IMR-90 (cell line): Measurements from ENCODE around the gene ATP5PO. TPM values are rescaled to one million over a fixed set of nuclear protein-coding genes. Genes with fewer than 3 reads are reported as not detected.

Experiments
- ATAC-seq: fragments of 200-7000 bp; cut with Tn5 transposase; 2 replicates; pipeline ENCODE4 v1.9.1; 2020; ENCODE audit warnings: low read depth, mild to moderate bottlenecking, moderate library complexity
- BruUV-seq: library from RNA; stranded (reverse); fragments of 400-500 nt; replicated peaks from 2 replicates; lab custom pipeline; 2021; lab: Mats Ljungman, UMichigan
- CTCF ChIA-PET: fragments of 300-600 bp; formaldehyde crosslinking; extraction: SDS; loops from one replicate; lab custom pipeline; 2021; ENCODE audit warnings: antibody characterized with exemption; lab: Yijun Ruan, JAX
- POLR2A ChIA-PET: fragments of 300-600 bp; sonication (Branson Sonifier 250); formaldehyde crosslinking; loops from one replicate; lab custom pipeline; 2022; ENCODE audit warnings: antibody characterized with exemption; ENCODE audit not compliant: unreplicated experiment; lab: Charles Lee
- DNase-seq: peaks from one replicate; pipeline ENCODE4 v3.0.0; 2013
- H2AFZ ChIP-seq: replicated peaks from 2 replicates; pipeline ENCODE3; 2013; ENCODE audit warnings: low read length, mild to moderate bottlenecking; ENCODE audit not compliant: poor library complexity
- H2AK5ac ChIP-seq: 2 replicates; pipeline ENCODE4 v1.6.1; 2013; ENCODE audit warnings: low read depth, low read length, inconsistent platforms
- H2AK9ac ChIP-seq: replicated peaks from 2 replicates; pipeline ENCODE3; 2013; ENCODE audit warnings: mild to moderate bottlenecking, low read depth, low read length, moderate library complexity; ENCODE audit not compliant: poor library complexity
- H2BK120ac ChIP-seq: 2 replicates; pipeline ENCODE4 v1.6.1; 2013; ENCODE audit warnings: low read depth, low read length, inconsistent platforms
- H2BK15ac ChIP-seq: 3 replicates; pipeline ENCODE4 v1.6.1; 2013; ENCODE audit warnings: low read depth, low read length, inconsistent platforms
- H2BK20ac ChIP-seq: 2 replicates; pipeline ENCODE4 v1.6.1; 2013; ENCODE audit warnings: low read depth, mild to moderate bottlenecking, inconsistent platforms, low read length, moderate library complexity
- H2BK5ac ChIP-seq: 2 replicates; pipeline ENCODE4 v1.6.1; 2013; ENCODE audit warnings: mild to moderate bottlenecking, low read depth, low read length, inconsistent platforms; ENCODE audit not compliant: poor library complexity, severe bottlenecking
- H3K14ac ChIP-seq: replicated peaks from 2 replicates; pipeline ENCODE4 v1.6.1; 2013; ENCODE audit warnings: low read depth, low read length, inconsistent platforms
- H3K18ac ChIP-seq: 2 replicates; pipeline ENCODE4 v1.6.1; 2013; ENCODE audit warnings: low read depth, low read length, control low read depth
- H3K23ac ChIP-seq: 2 replicates; pipeline ENCODE4 v1.6.1; 2013; ENCODE audit warnings: low read depth, low read length, inconsistent platforms
- H3K27ac ChIP-seq: 2 replicates; pipeline ENCODE4 v1.5.1; 2013; ENCODE audit warnings: mild to moderate bottlenecking, control low read depth, low read length; ENCODE audit not compliant: insufficient read depth
- H3K27me3 ChIP-seq: 2 replicates; pipeline ENCODE4 v1.6.1; 2013; ENCODE audit warnings: low read length; ENCODE audit not compliant: control insufficient read depth, insufficient read depth
- H3K36me3 ChIP-seq: 2 replicates; pipeline ENCODE4 v1.6.1; 2013; ENCODE audit warnings: low read length, mixed read lengths; ENCODE audit not compliant: control insufficient read depth, insufficient read depth
- H3K4ac ChIP-seq: 2 replicates; pipeline ENCODE4 v1.6.1; 2013; ENCODE audit warnings: low read depth, low read length, inconsistent platforms
- H3K4me1 ChIP-seq: 2 replicates; pipeline ENCODE4 v1.6.1; 2013; ENCODE audit warnings: low read length, mixed read lengths; ENCODE audit not compliant: control insufficient read depth, insufficient read depth
- H3K4me2 ChIP-seq: 2 replicates; pipeline ENCODE4 v1.6.1; 2013; ENCODE audit warnings: low read depth, mild to moderate bottlenecking, control low read depth, low read length, moderate library complexity
- H3K4me3 ChIP-seq: 2 replicates; pipeline ENCODE4 v1.5.1; 2013; ENCODE audit warnings: low read depth, mild to moderate bottlenecking, control low read depth, low read length, moderate library complexity; ENCODE audit not compliant: insufficient read depth
- H3K56ac ChIP-seq: 2 replicates; pipeline ENCODE4 v1.6.1; 2013; ENCODE audit warnings: low read length, inconsistent platforms; ENCODE audit not compliant: insufficient read depth; ENCODE audit errors: extremely low read depth
- H3K79me1 ChIP-seq, 2 experiments: 2 replicates each; pipeline ENCODE4 v1.6.1; 2013; ENCODE audit warnings: low read length in 2 of 2, inconsistent platforms in 1 of 2, low read depth in 1 of 2
- H3K9ac ChIP-seq: 2 replicates; pipeline ENCODE4 v1.6.1; 2013; ENCODE audit warnings: low read depth, low read length, control low read depth
- H3K9me1 ChIP-seq: 2 replicates; pipeline ENCODE4 v1.6.1; 2013; ENCODE audit warnings: low read length, inconsistent platforms; ENCODE audit not compliant: insufficient read depth
- H3K9me3 ChIP-seq: 2 replicates; pipeline ENCODE4 v1.6.1; 2013; ENCODE audit warnings: low read length; ENCODE audit not compliant: control insufficient read depth, insufficient read depth
- H4K20me1 ChIP-seq: 2 replicates; pipeline ENCODE4 v1.6.1; 2013; ENCODE audit warnings: low read length, inconsistent platforms; ENCODE audit not compliant: insufficient read depth
- H4K5ac ChIP-seq: 2 replicates; pipeline ENCODE4 v1.6.1; 2013; ENCODE audit warnings: mild to moderate bottlenecking, low read depth, low read length, control low read depth
- H4K8ac ChIP-seq, 2 experiments: 2 replicates each; pipeline ENCODE4 v1.6.1; 2013; ENCODE audit warnings: low read depth in 2 of 2, low read length in 2 of 2, control low read depth in 1 of 2, inconsistent platforms in 1 of 2
- H4K91ac ChIP-seq: 2 replicates; pipeline ENCODE4 v1.6.1; 2013; ENCODE audit warnings: low read depth, low read length, inconsistent platforms; ENCODE audit not compliant: insufficient read depth
- BHLHE40 ChIP-seq: fragments of 150-350 bp; IDR thresholded peaks from 2 replicates; pipeline ENCODE4 v1.6.1; 2016; ENCODE audit warnings: mild to moderate bottlenecking, low read depth, low read length
- CEBPB ChIP-seq: IDR thresholded peaks from 2 replicates; pipeline ENCODE4 v1.6.1; 2012; ENCODE audit warnings: low read depth, low read length, improper control_type of control experiment
- CHD1 ChIP-seq: IDR thresholded peaks from 2 replicates; pipeline ENCODE4 v1.6.1; 2012; ENCODE audit warnings: low read depth, low read length, improper control_type of control experiment
- FOS ChIP-seq: fragments of 150-350 bp; IDR thresholded peaks from 2 replicates; pipeline ENCODE4 v1.6.1; 2016; ENCODE audit warnings: low read depth, low read length
- MAFK ChIP-seq: IDR thresholded peaks from 2 replicates; pipeline ENCODE4 v1.6.1; 2012; ENCODE audit warnings: low read depth, low read length, improper control_type of control experiment
- MAZ ChIP-seq: IDR thresholded peaks from 2 replicates; pipeline ENCODE4 v1.6.1; 2012; ENCODE audit warnings: low read depth, mild to moderate bottlenecking, low read length, improper control_type of control experiment, moderate library complexity, borderline replicate concordance
- MXI1 ChIP-seq: IDR thresholded peaks from 2 replicates; pipeline ENCODE4 v1.6.1; 2012; ENCODE audit warnings: low read depth, mild to moderate bottlenecking, low read length, moderate library complexity, borderline replicate concordance
- NFE2L2 ChIP-seq: fragments of 150-350 bp; IDR thresholded peaks from 2 replicates; pipeline ENCODE4 v1.6.1; 2016; ENCODE audit warnings: low read depth, mild to moderate bottlenecking, low read length
- POLR2A ChIP-seq: IDR thresholded peaks from 2 replicates; pipeline ENCODE4 v1.6.1; 2012; ENCODE audit warnings: mild to moderate bottlenecking, low read depth, low read length
- RAD21 ChIP-seq: IDR thresholded peaks from 2 replicates; pipeline ENCODE4 v1.6.1; 2012; ENCODE audit warnings: low read length, improper control_type of control experiment
- RCOR1 ChIP-seq: IDR thresholded peaks from 2 replicates; pipeline ENCODE4 v1.6.1; 2012; ENCODE audit warnings: mild to moderate bottlenecking, low read length, improper control_type of control experiment; ENCODE audit not compliant: insufficient replicate concordance
- RFX5 ChIP-seq: IDR thresholded peaks from 2 replicates; pipeline ENCODE4 v1.8.0; 2012; ENCODE audit warnings: low read depth, mild to moderate bottlenecking, low read length, moderate library complexity
- SMC3 ChIP-seq: fragments of 150-350 bp; IDR thresholded peaks from 2 replicates; pipeline ENCODE4 v1.6.1; 2016; ENCODE audit warnings: low read depth, mild to moderate bottlenecking, antibody characterized with exemption, low read length, moderate library complexity
- WGBS, 2 experiments: methylation state at CpG; one replicate each; pipeline versions ENCODE4 v1.1.5 to v1.1.7; 2013; ENCODE audit warnings: missing lambda C conversion rate in 2 of 2; ENCODE audit not compliant: insufficient read length in 1 of 2; ENCODE audit errors: extremely low coverage in 2 of 2; 5-methylcytosine and 5-hydroxymethylcytosine counted together
- dilution Hi-C: fragments of 300-500 bp; cut with HindIII; formaldehyde crosslinking; loops from one replicate; pipeline ENCODE4 v1.14.3; 2018; ENCODE audit warnings: low sequenced_read_pairs; ENCODE audit not compliant: unreplicated experiment
- in situ Hi-C: fragments of 300-500 bp; cut with MboI; formaldehyde crosslinking; loops from 3 replicates; pipeline ENCODE4 v1.14.3; 2019; ENCODE audit warnings: low sequenced_read_pairs, inconsistent platforms, mixed read lengths
- intact Hi-C: fragments of 100-400 bp; cut with micrococcal nuclease; formaldehyde crosslinking; loops from 2 replicates; pipeline ENCODE4 v1.10.0; 2022
- polyA plus RNA-seq, 3 experiments: library from polyadenylated mRNA; depleted of rRNA; stranded (reverse); fragments of >200 nt; gene quantifications; 2 replicates each; pipeline ENCODE4 v1.2.3, GENCODE V29; 2012; ENCODE audit warnings: low replicate concordance in 1 of 3
- total RNA-seq: library from RNA; depleted of rRNA; stranded (reverse); fragments of >200 nt; gene quantifications from 2 replicates; pipeline ENCODE4 v1.2.3, GENCODE V29; 2012
- TF ChIP-seq, protein P1 (sequence below): fragments of 150-350 bp; IDR thresholded peaks from 2 replicates; pipeline ENCODE4 v1.6.1; 2017; ENCODE audit warnings: mild to moderate bottlenecking, antibody characterized with exemption, low read length, low read depth
- TF ChIP-seq, protein P2 (sequence below): conservative IDR thresholded peaks from 2 replicates; pipeline ENCODE4 v1.5.1; 2012; ENCODE audit warnings: mild to moderate bottlenecking, low read depth, low read length, improper control_type of control experiment
- TF ChIP-seq, protein P3 (sequence below): fragments of 150-350 bp; IDR thresholded peaks from 2 replicates; pipeline ENCODE4 v1.6.1; 2016; ENCODE audit warnings: low read depth, mild to moderate bottlenecking, low read length, moderate library complexity, borderline replicate concordance

ATP5PO gene
- total and polyA plus RNA-seq, 2 of the 4 experiments (the other 2 are of a cell fraction) = 237 to 250 TPM

DNA sequence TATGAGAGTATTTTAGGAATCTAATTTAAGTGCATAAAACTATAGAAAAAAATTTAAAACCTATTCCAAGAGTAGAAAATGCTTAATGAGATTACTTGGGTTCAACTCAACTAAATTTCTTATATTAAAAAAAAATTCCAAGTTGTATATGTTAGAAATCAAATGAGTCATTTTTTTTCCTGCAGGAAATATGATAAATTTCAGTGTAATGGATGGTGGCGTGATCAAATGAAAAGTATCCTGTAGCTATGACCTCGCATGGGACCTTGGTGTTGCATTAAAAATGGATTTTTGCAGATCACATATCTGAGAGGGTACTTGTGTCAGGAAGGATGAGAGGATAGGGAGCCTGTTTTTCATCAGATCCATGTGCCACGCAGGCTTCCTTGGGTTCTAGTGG lies 17.9 kb downstream of the ATP5PO start:
- Histone ChIP-seq H4K20me1 (no peaks in the 10 kb centered on the region), H3K14ac (no peak overlapping the region), H3K79me1 (no peaks in the 10 kb centered on the region), H3K27me3 (no peaks in the 10 kb centered on the region), H3K4me2 (no peak overlapping the region), H3K36me3 (peaks cover 11% of the 10 kb centered on the region), H2AFZ (no peak overlapping the region), H3K4me1 (peaks cover 19% of the 10 kb centered on the region), H2AK9ac (peak overlapping the region; percentile 60), H3K4me3 (no peak overlapping the region), H3K18ac (no peak overlapping the region), H2BK5ac (no peak overlapping the region), H3K23ac (no peak overlapping the region), H4K91ac (peak overlapping the region; percentile 36; the same call in 1 of the 2 replicates), H3K27ac (no peak overlapping the region), H3K9me1 (peaks cover 15% of the 10 kb centered on the region), H3K4ac (peak overlapping the region; percentile 51; the same call in 1 of the 2 replicates), H2AK5ac (0 out of 2 replicates have a peak overlapping the region, but pooled peaks have one; percentile 35), H4K5ac (no peak overlapping the region), H3K56ac (no peak overlapping the region), H4K8ac (no peak overlapping the region), H2BK20ac (no peak overlapping the region; the same call in 1 of the 2 replicates), H3K9me3 (no peaks in the 10 kb centered on the region), H2BK120ac (peak overlapping the region; percentile 21; the same call in 1 of the 2 replicates), H2BK15ac (no peak overlapping the region), H3K9ac (no peak overlapping the region)
- TF ChIP-seq SMC3 = no peak
- no peak for TF ChIP-seq POLR2A
- TF ChIP-seq, protein P1, sequence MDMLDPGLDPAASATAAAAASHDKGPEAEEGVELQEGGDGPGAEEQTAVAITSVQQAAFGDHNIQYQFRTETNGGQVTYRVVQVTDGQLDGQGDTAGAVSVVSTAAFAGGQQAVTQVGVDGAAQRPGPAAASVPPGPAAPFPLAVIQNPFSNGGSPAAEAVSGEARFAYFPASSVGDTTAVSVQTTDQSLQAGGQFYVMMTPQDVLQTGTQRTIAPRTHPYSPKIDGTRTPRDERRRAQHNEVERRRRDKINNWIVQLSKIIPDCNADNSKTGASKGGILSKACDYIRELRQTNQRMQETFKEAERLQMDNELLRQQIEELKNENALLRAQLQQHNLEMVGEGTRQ = no peak
- no peak for TF ChIP-seq RFX5
- TF ChIP-seq NFE2L2 = no peak
- no peak for TF ChIP-seq MXI1
- TF ChIP-seq BHLHE40 = no peak
- no peak for TF ChIP-seq FOS
- no peak for TF ChIP-seq CEBPB
- TF ChIP-seq, protein P2, sequence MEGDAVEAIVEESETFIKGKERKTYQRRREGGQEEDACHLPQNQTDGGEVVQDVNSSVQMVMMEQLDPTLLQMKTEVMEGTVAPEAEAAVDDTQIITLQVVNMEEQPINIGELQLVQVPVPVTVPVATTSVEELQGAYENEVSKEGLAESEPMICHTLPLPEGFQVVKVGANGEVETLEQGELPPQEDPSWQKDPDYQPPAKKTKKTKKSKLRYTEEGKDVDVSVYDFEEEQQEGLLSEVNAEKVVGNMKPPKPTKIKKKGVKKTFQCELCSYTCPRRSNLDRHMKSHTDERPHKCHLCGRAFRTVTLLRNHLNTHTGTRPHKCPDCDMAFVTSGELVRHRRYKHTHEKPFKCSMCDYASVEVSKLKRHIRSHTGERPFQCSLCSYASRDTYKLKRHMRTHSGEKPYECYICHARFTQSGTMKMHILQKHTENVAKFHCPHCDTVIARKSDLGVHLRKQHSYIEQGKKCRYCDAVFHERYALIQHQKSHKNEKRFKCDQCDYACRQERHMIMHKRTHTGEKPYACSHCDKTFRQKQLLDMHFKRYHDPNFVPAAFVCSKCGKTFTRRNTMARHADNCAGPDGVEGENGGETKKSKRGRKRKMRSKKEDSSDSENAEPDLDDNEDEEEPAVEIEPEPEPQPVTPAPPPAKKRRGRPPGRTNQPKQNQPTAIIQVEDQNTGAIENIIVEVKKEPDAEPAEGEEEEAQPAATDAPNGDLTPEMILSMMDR = no peak
- no peak for TF ChIP-seq CHD1
- no peak for TF ChIP-seq MAFK
- TF ChIP-seq RCOR1 = no peak
- TF ChIP-seq RAD21 = no peak
- TF ChIP-seq, protein P3, sequence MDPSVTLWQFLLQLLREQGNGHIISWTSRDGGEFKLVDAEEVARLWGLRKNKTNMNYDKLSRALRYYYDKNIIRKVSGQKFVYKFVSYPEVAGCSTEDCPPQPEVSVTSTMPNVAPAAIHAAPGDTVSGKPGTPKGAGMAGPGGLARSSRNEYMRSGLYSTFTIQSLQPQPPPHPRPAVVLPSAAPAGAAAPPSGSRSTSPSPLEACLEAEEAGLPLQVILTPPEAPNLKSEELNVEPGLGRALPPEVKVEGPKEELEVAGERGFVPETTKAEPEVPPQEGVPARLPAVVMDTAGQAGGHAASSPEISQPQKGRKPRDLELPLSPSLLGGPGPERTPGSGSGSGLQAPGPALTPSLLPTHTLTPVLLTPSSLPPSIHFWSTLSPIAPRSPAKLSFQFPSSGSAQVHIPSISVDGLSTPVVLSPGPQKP = no peak
- TF ChIP-seq MAZ = no peak
- DNase-seq (peak; percentile 5), ATAC-seq (no peak)
- ChIA-PET CTCF (no interaction called here), POLR2A (no interaction called here)
- dilution Hi-C loops = no loop called here
- in situ Hi-C loops = no loop called here
- WGBS, 2 experiments = 90% methylated on average over 2 of the region's 3 CpGs; no CpG with 5 or more reads in 1 of the 2 experiments
- intact Hi-C loops = no loop called here
- no TSS peak for BruUV-seq
